Lower leg skin (tissue), 3 donors: ENCODE data around the gene ADPRM.
"Not testable (repeated sequence)": the region's sequence is repeated elsewhere in the genome, so short reads cannot be mapped to it uniquely, and the experiment has no call there.

ENCODE experiments used
- CTCF ChIP-seq, 3 donors: fragments of 450-650 bp; IDR thresholded peaks; one replicate each; pipeline ENCODE4 v1.5.1; 2016; ENCODE audit warnings: antibody characterized with exemption in 3 of 3, mild to moderate bottlenecking in 3 of 3, moderate library complexity in 2 of 3
- POLR2A ChIP-seq, 2 donors: fragments of 450-650 bp; IDR thresholded peaks; one replicate each; pipeline ENCODE4 v1.6.1; 2016 to 2017; ENCODE audit warnings: antibody characterized with exemption in 2 of 2, mild to moderate bottlenecking in 1 of 2, moderate library complexity in 1 of 2

GRCh38 chr17:10732121-10732520, 34.7 kb downstream of the ADPRM start:
- not testable (repeated sequence) for TF ChIP-seq CTCF, POLR2A (IDR thresholded peaks at IDR 0.05)
